ENCODE data around the gene CACNA1H. TPM values are rescaled to one million over a fixed set of nuclear protein-coding genes. Genes with fewer than 3 reads are reported as not detected.

CACNA1H gene
- total RNA-seq, 1 experiment from 2014 or later: 24.3 TPM

DNA sequence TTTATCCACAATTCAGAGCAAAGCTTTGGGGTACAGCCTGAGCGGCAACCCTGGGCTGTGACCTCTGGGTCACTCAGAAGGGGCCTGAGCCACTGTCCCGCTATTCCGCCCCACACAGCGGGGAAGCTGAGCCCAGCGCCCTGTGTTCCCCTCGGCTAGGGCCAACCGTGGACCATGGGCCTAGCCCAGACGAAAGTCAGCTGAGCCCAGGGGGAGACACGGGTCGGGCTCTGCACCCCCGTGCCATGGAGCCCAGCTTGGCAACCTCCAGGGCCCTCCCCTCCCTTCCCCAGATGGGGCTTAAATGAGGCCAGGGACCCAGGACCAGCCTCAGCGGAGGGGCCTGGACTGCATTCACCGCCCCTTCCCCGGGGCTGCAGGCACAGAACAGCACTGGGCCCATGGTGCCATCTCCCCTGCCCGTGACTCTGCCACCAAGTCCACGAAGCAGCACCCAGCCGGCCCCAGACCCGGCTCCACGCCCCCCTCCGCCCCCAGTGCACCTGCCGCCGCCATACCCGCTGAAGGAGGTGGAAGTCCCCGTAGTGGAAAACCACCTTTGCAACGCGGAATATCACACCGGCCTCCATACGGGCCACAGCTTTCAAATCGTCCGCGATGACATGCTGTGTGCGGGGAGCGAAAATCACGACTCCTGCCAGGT is 104.8 kb downstream of the CACNA1H start:
- ATAC-seq (no peak), DNase-seq (ENCODE audit: low read depth, low spot score) (no peak)
- H3K4me2 ChIP-seq (ENCODE audit: low read length): no peak overlapping the region
- H4K20me1 ChIP-seq (ENCODE audit: insufficient read depth): no peaks in the 10 kb centered on the region
- H3K36me3 ChIP-seq (ENCODE audit: control insufficient read depth in 1 of 2, insufficient read depth in 2 of 2, low read length in 2 of 2): no peaks in the 10 kb centered on the region
- no TSS peak for BruUV-seq (replicated peaks)
- H3K4me3 ChIP-seq (replicated peaks in 1 of 2; ENCODE audit: low read depth in 1 of 2, low read length in 2 of 2): no peak overlapping the region
- no peak overlapping the region for H3K27ac ChIP-seq (ENCODE audit: low read depth, low read length)
- H2AFZ ChIP-seq (ENCODE audit: low read depth, low read length, poor library complexity, severe bottlenecking): no peak overlapping the region
- H3K9ac ChIP-seq (ENCODE audit: low read length): no peak overlapping the region
- H3K9me3 ChIP-seq (ENCODE audit: control insufficient read depth in 1 of 2, insufficient read depth in 1 of 2, low read depth in 1 of 2, low read length in 2 of 2): no peaks in the 10 kb centered on the region
- H3K79me2 ChIP-seq (ENCODE audit: insufficient read depth, low read length): no peaks in the 10 kb centered on the region
- POLR2A ChIA-PET: no interaction called here
- peaks cover 4% of the 10 kb centered on the region; the same call in 1 of the 2 replicates for H3K27me3 ChIP-seq (ENCODE audit: insufficient read depth, low read length)
- peaks cover 4 to 13% of the 10 kb centered on the region in 2 experiments; a peak in 3 of 4 replicates for H3K4me1 ChIP-seq (ENCODE audit: control insufficient read depth in 1 of 2, insufficient read depth in 2 of 2, low read length in 2 of 2)
- RAD21 ChIA-PET (ENCODE audit: low non-redundant PET in 1 of 2, low total read pairs in 2 of 2, uncharacterized antibody in 2 of 2, unreplicated experiment in 2 of 2): no interaction called here
- H3K9me2 ChIP-seq (ENCODE audit: insufficient read depth): no peaks in the 10 kb centered on the region
- CTCF ChIA-PET: no interaction called here
- TF ChIP-seq SRF (IDR thresholded peaks at IDR 0.05; ENCODE audit: low read depth) (no peak), ELF1 (IDR thresholded peaks at IDR 0.05; ENCODE audit: borderline replicate concordance, low read depth) (no peak), POLR2AphosphoS5 (IDR thresholded peaks at IDR 0.05; ENCODE audit: low read depth, low read length) (no peak), EGR1 (IDR thresholded peaks at IDR 0.05; ENCODE audit: low read depth) (no peak), CEBPB (IDR thresholded peaks at IDR 0.05; ENCODE audit: low read depth) (no peak), YY1 (IDR thresholded peaks at IDR 0.05; ENCODE audit: extremely low read depth, insufficient replicate concordance, low read depth, low read length) (no peak), POLR2A (IDR thresholded peaks at IDR 0.05; ENCODE audit: borderline replicate concordance, extremely low read depth, insufficient read depth, insufficient read length) (no peak), FOSL1 (IDR thresholded peaks at IDR 0.05; ENCODE audit: low read depth) (no peak), RAD21 (IDR thresholded peaks at IDR 0.05; ENCODE audit: low read depth) (no peak), MAX (IDR thresholded peaks at IDR 0.05) (no peak), CBX3 (IDR thresholded peaks at IDR 0.05; ENCODE audit: low read depth) (no peak), REST (IDR thresholded peaks at IDR 0.05; ENCODE audit: low read depth) (no peak), JUND (IDR thresholded peaks at IDR 0.05) (no peak), ATF3 (IDR thresholded peaks at IDR 0.05) (no peak), SIN3A (IDR thresholded peaks at IDR 0.05; ENCODE audit: low read depth) (no peak), EZH2 (IDR thresholded peaks at IDR 0.05) (no peak)
- TF ChIP-seq, protein P1, sequence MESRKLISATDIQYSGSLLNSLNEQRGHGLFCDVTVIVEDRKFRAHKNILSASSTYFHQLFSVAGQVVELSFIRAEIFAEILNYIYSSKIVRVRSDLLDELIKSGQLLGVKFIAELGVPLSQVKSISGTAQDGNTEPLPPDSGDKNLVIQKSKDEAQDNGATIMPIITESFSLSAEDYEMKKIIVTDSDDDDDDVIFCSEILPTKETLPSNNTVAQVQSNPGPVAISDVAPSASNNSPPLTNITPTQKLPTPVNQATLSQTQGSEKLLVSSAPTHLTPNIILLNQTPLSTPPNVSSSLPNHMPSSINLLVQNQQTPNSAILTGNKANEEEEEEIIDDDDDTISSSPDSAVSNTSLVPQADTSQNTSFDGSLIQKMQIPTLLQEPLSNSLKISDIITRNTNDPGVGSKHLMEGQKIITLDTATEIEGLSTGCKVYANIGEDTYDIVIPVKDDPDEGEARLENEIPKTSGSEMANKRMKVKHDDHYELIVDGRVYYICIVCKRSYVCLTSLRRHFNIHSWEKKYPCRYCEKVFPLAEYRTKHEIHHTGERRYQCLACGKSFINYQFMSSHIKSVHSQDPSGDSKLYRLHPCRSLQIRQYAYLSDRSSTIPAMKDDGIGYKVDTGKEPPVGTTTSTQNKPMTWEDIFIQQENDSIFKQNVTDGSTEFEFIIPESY (IDR thresholded peaks at IDR 0.05; ENCODE audit: extremely low read depth, insufficient replicate concordance, low read length): no peak
- TF ChIP-seq, protein P2, sequence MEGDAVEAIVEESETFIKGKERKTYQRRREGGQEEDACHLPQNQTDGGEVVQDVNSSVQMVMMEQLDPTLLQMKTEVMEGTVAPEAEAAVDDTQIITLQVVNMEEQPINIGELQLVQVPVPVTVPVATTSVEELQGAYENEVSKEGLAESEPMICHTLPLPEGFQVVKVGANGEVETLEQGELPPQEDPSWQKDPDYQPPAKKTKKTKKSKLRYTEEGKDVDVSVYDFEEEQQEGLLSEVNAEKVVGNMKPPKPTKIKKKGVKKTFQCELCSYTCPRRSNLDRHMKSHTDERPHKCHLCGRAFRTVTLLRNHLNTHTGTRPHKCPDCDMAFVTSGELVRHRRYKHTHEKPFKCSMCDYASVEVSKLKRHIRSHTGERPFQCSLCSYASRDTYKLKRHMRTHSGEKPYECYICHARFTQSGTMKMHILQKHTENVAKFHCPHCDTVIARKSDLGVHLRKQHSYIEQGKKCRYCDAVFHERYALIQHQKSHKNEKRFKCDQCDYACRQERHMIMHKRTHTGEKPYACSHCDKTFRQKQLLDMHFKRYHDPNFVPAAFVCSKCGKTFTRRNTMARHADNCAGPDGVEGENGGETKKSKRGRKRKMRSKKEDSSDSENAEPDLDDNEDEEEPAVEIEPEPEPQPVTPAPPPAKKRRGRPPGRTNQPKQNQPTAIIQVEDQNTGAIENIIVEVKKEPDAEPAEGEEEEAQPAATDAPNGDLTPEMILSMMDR (IDR thresholded peaks at IDR 0.05 in 2 of 3, conservative IDR thresholded peaks at IDR 0.05 in 1 of 3; ENCODE audit: borderline replicate concordance in 1 of 3, insufficient read depth in 1 of 3, low read depth in 2 of 3, low read length in 2 of 3): no peak
- intact Hi-C loops (cut with micrococcal nuclease): no loop called here
